Esophagus squamous epithelium (tissue), 5 donors: ENCODE data around the gene EPHA2. TPM values are rescaled to one million over a fixed set of nuclear protein-coding genes. Genes with fewer than 3 reads are reported as not detected.
"Not testable (repeated sequence)": the region's sequence is repeated elsewhere in the genome, so short reads cannot be mapped to it uniquely, and the experiment has no call there.

ENCODE experiments used
- DNase-seq: peaks from one replicate; lab custom pipeline; 2025; lab: John Stamatoyannopoulos, UW
- H3K27ac ChIP-seq, 4 donors: fragments of 200-600 bp; sonication (generic); one replicate each; pipeline ENCODE4 v1.5.1; 2016 to 2019; ENCODE audit warnings: mild to moderate bottlenecking in 1 of 4
- H3K27me3 ChIP-seq, 4 donors: fragments of 200-600 bp; sonication (generic); 1 replicate in 3 of 4; 2 replicates in 1 of 4; pipeline versions ENCODE4 v1.5.1 to v1.6.0; 2017 to 2021; ENCODE audit warnings: antibody characterized with exemption in 1 of 4
- H3K36me3 ChIP-seq, 3 donors: fragments of 200-600 bp; sonication (generic); one replicate each; pipeline ENCODE4 v1.5.1; 2016 to 2019
- H3K4me1 ChIP-seq, 3 donors: fragments of 200-600 bp; sonication (generic); one replicate each; pipeline ENCODE4 v1.5.1; 2017 to 2019
- H3K4me3 ChIP-seq, 4 donors: fragments of 200-600 bp; sonication (generic); 1 replicate in 3 of 4; 2 replicates in 1 of 4; pipeline ENCODE4 v1.5.1; 2016 to 2019; ENCODE audit warnings: mild to moderate bottlenecking in 2 of 4, moderate library complexity in 1 of 4
- H3K9me3 ChIP-seq, 3 donors: fragments of 200-600 bp; sonication (generic); one replicate each; pipeline ENCODE4 v1.5.1; 2016 to 2019
- CTCF ChIP-seq, 6 experiments: fragments of 450-650 bp in 4 of 6; fragments of 200-600 bp in 2 of 6; sonication (generic) in 2 of 6; IDR thresholded peaks; one replicate each; pipeline ENCODE4 v1.5.1; 2016 to 2019; ENCODE audit warnings: antibody characterized with exemption in 6 of 6, mild to moderate bottlenecking in 4 of 6, moderate library complexity in 4 of 6
- POLR2A ChIP-seq, 4 donors: fragments of 450-650 bp; IDR thresholded peaks; one replicate each; pipeline ENCODE4 v1.6.1; 2017; ENCODE audit warnings: antibody characterized with exemption in 4 of 4, mild to moderate bottlenecking in 4 of 4, moderate library complexity in 3 of 4
- WGBS, 2 donors: methylation state at CpG; one replicate each; pipeline ENCODE4 v1.1.5; 2018; 5-methylcytosine and 5-hydroxymethylcytosine counted together
- intact Hi-C: fragments of 100-400 bp; cut with DNase I; formaldehyde crosslinking; loops from one replicate; pipeline ENCODE4 v1.15.0; 2022
- total RNA-seq, 4 donors: library from RNA; depleted of rRNA; stranded (reverse); fragments of >200 nt; gene quantifications; one replicate each; pipeline ENCODE4 v1.1.0, GENCODE V29; 2016
- donor health status: DM: yes; HTN: yes; CAD: no.

The EPHA2 gene
- total RNA-seq, 4 donors from 2014 or later: 87.5 to 225 (median 137) TPM

- H3K4me3 ChIP-seq: peak overlapping the region; percentile 33 to 75 (median 62)
- H3K9me3 ChIP-seq: no peaks in the 10 kb centered on the region
- 3 to 4% methylated on average over 21 to 23 of the region's 60 CpGs for WGBS, 2 donors
- DNase-seq: no peak
- H3K36me3 ChIP-seq: no peaks in the 10 kb centered on the region
- TF ChIP-seq CTCF (IDR thresholded peaks at IDR 0.05): no peak
- no peak for TF ChIP-seq POLR2A (IDR thresholded peaks at IDR 0.05)
- intact Hi-C loops: no loop called here
- H3K4me1 ChIP-seq: peaks cover 26 to 66% (median 30%) of the 10 kb centered on the region in 3 donors
- peak overlapping the region; percentile 61 to 81 (median 74) for H3K27ac ChIP-seq
- H3K27me3 ChIP-seq: no peaks in the 10 kb centered on the region
Observed at GRCh38 chr1:16167331-16168143, 11.7 kb upstream of the EPHA2 start.

GRCh38 chr1:16166117-16166516, 10.2 kb upstream of the EPHA2 start:
- no peak for TF ChIP-seq CTCF (IDR thresholded peaks at IDR 0.05)
- no peak for TF ChIP-seq POLR2A (IDR thresholded peaks at IDR 0.05)
- Histone ChIP-seq H3K27me3 (no peaks in the 10 kb centered on the region), H3K9me3 (no peaks in the 10 kb centered on the region), H3K27ac (no peak overlapping the region), H3K4me3 (no peak overlapping the region), H3K36me3 (no peaks in the 10 kb centered on the region), H3K4me1 (peaks cover 25 to 60% (median 28%) of the 10 kb centered on the region in 3 donors)
- 0 to 50% methylated on average over 1 to 2 of the region's 2 CpGs for WGBS, 2 donors
- intact Hi-C loops: no loop called here
- DNase-seq: no peak

GRCh38 chr1:16165548-16165947, 9.7 kb upstream of the EPHA2 start:
- H3K9me3 ChIP-seq: no peaks in the 10 kb centered on the region
- no peaks in the 10 kb centered on the region for H3K27me3 ChIP-seq
- intact Hi-C loops: no loop called here
- WGBS, 2 donors: 70 to 73% methylated on average over 7 of the region's 7 CpGs
- peak overlapping the region in 2 of 4 donors; percentile 40 to 53 for H3K27ac ChIP-seq
- H3K4me1 ChIP-seq: peaks cover 25 to 57% (median 28%) of the 10 kb centered on the region in 3 donors
- no peaks in the 10 kb centered on the region for H3K36me3 ChIP-seq
- no peak for DNase-seq
- H3K4me3 ChIP-seq: no peak overlapping the region
- TF ChIP-seq CTCF (IDR thresholded peaks at IDR 0.05) (no peak), POLR2A (IDR thresholded peaks at IDR 0.05) (no peak)

GRCh38 chr1:16165073-16165364, 9.2 kb upstream of the EPHA2 start:
- intact Hi-C loops: no loop called here
- peak overlapping the region in 3 of 4 donors; percentile 40 to 62 (median 53) for H3K27ac ChIP-seq
- H3K36me3 ChIP-seq: no peaks in the 10 kb centered on the region
- H3K4me1 ChIP-seq: peaks cover 25 to 59% (median 28%) of the 10 kb centered on the region in 3 donors
- no peaks in the 10 kb centered on the region for H3K9me3 ChIP-seq
- no peaks in the 10 kb centered on the region for H3K27me3 ChIP-seq
- no peak overlapping the region for H3K4me3 ChIP-seq
- TF ChIP-seq POLR2A (IDR thresholded peaks at IDR 0.05) (no peak), CTCF (IDR thresholded peaks at IDR 0.05) (no peak)
- no peak for DNase-seq
- WGBS, 2 donors: 38 to 41% methylated on average over 4 to 5 of the region's 5 CpGs

GRCh38 chr1:16164213-16165072, 8.6 kb upstream of the EPHA2 start:
- TF ChIP-seq POLR2A (IDR thresholded peaks at IDR 0.05) (no peak), CTCF (IDR thresholded peaks at IDR 0.05) (no peak)
- intact Hi-C loops: no loop called here
- Histone ChIP-seq H3K4me3 (no peak overlapping the region), H3K27me3 (no peaks in the 10 kb centered on the region), H3K27ac (peak overlapping the region in 3 of 4 donors; percentile 40 to 62 (median 53)), H3K4me1 (peaks cover 25 to 63% (median 32%) of the 10 kb centered on the region in 3 donors), H3K9me3 (no peaks in the 10 kb centered on the region), H3K36me3 (no peaks in the 10 kb centered on the region)
- 42% methylated on average over 16 to 17 of the region's 17 CpGs for WGBS, 2 donors
- no peak for DNase-seq

- H3K4me1 ChIP-seq: peaks cover 25 to 63% (median 34%) of the 10 kb centered on the region in 3 donors
- intact Hi-C loops: not testable (repeated sequence)
- 79 to 90% methylated on average over 9 to 11 of the region's 12 CpGs for whole genome bisulfite sequencing, 2 donors
Observed at GRCh38 chr1:16163608-16164212, 7.8 kb upstream of the EPHA2 start.

More at GRCh38 chr1:16163608-16164212, 7.8 kb upstream of the EPHA2 start:
- H3K27me3 ChIP-seq, H3K36me3 ChIP-seq, H3K9me3 ChIP-seq, DNase-seq, H3K4me3 ChIP-seq: not testable (repeated sequence)
- H3K27ac ChIP-seq: peak overlapping the region in 3 of 4 donors; percentile 40 to 62 (median 53)
